DOHH2 (cell line): Measurements from ENCODE around the gene PIGX.
"Not testable (repeated sequence)": the region's sequence is repeated elsewhere in the genome, so short reads cannot be mapped to it uniquely, and the experiment has no call there.

Experiments used
- CTCF ChIP-seq: fragments of 200-600 bp; sonication (generic); IDR thresholded peaks from one replicate; pipeline ENCODE4 v1.5.1; 2014; ENCODE audit warnings: antibody characterized with exemption, mild to moderate bottlenecking, low read depth, low read length; ENCODE audit not compliant: poor library complexity, severe bottlenecking
- EZH2phosphoT487 ChIP-seq: fragments of 200-600 bp; sonication (generic); IDR thresholded peaks from 2 replicates; pipeline ENCODE4 v1.6.1; 2017; ENCODE audit warnings: borderline replicate concordance, mild to moderate bottlenecking, antibody characterized with exemption, low read length, moderate library complexity, mixed read lengths

- not testable (repeated sequence) for TF ChIP-seq CTCF, EZH2phosphoT487
Measured at GRCh38 chr3:196743569-196743968, 31.4 kb downstream of the PIGX start.
